ENCODE results near the gene GAS5. TPM values are rescaled to one million over a fixed set of nuclear protein-coding genes. Genes with fewer than 3 reads are reported as not detected.

The GAS5 gene
- total and polyA plus RNA-seq, 9 donors: 580 to 917 (median 690) TPM

Other genes starting within 250 kb of the GAS5 start
- not detected for gene TEX50, start 232.7 kb downstream of the GAS5 start, total RNA-seq
- gene TEX50, start 232.7 kb downstream of the GAS5 start, polyA plus RNA-seq (ENCODE audit: insufficient read depth in 1 of 8, insufficient read length in 8 of 8, low replicate concordance in 1 of 8): not detected
- gene ANKRD45, start 198.1 kb downstream of the GAS5 start, total RNA-seq: 0.53 TPM
- gene ANKRD45, start 198.1 kb downstream of the GAS5 start, polyA plus RNA-seq (ENCODE audit: insufficient read depth in 1 of 8, insufficient read length in 8 of 8, low replicate concordance in 1 of 8): under 1 TPM; 0.21 to 0.69 (median 0.47) TPM
- gene KLHL20, start 153.0 kb downstream of the GAS5 start, total RNA-seq: 21.2 TPM
- 10 to 100 TPM; 15.4 to 27.8 (median 24.2) TPM for gene KLHL20, start 153.0 kb downstream of the GAS5 start, polyA plus RNA-seq (ENCODE audit: insufficient read depth in 1 of 8, insufficient read length in 8 of 8, low replicate concordance in 1 of 8)
- gene DARS2, start 43.3 kb downstream of the GAS5 start, total RNA-seq: 10.2 TPM
- 10 to 100 TPM; 10.3 to 16.7 (median 13.4) TPM for gene DARS2, start 43.3 kb downstream of the GAS5 start, polyA plus RNA-seq (ENCODE audit: insufficient read depth in 1 of 8, insufficient read length in 8 of 8, low replicate concordance in 1 of 8)
- 12.5 TPM for gene CENPL, start 43.1 kb downstream of the GAS5 start, total RNA-seq
- gene CENPL, start 43.1 kb downstream of the GAS5 start, polyA plus RNA-seq (ENCODE audit: insufficient read depth in 1 of 8, insufficient read length in 8 of 8, low replicate concordance in 1 of 8): 10 to 100 TPM in 4 of 8 donors, 1 to 10 TPM in 4; 7.5 to 12.3 (median 9.5) TPM
- gene ZBTB37, start 391 bp upstream of the GAS5 start, total RNA-seq: 10.9 TPM
- 1 to 10 TPM; 2.6 to 6.0 (median 4.4) TPM for gene ZBTB37, start 391 bp upstream of the GAS5 start, polyA plus RNA-seq (ENCODE audit: insufficient read depth in 1 of 8, insufficient read length in 8 of 8, low replicate concordance in 1 of 8)
- 0.13 TPM for gene SERPINC1, start 49.3 kb upstream of the GAS5 start, total RNA-seq
- gene SERPINC1, start 49.3 kb upstream of the GAS5 start, polyA plus RNA-seq (ENCODE audit: insufficient read depth in 1 of 8, insufficient read length in 8 of 8, low replicate concordance in 1 of 8): 1 to 10 TPM in 2 of 8 donors, under 1 TPM in 6; 0.06 to 2.7 (median 0.30) TPM
- gene RC3H1, start 154.4 kb upstream of the GAS5 start, total RNA-seq: 21.6 TPM
- gene RC3H1, start 154.4 kb upstream of the GAS5 start, polyA plus RNA-seq (ENCODE audit: insufficient read depth in 1 of 8, insufficient read length in 8 of 8, low replicate concordance in 1 of 8): 10 to 100 TPM in 2 of 8 donors, 1 to 10 TPM in 6; 5.2 to 11.9 (median 9.5) TPM

All from muscle of leg (tissue), 9 donors.